GM23248 (cell line): ENCODE results near the gene PTK7. TPM values are rescaled to one million over a fixed set of nuclear protein-coding genes. Genes with fewer than 3 reads are reported as not detected.

Experiments used
- DNase-seq: peaks from one replicate; pipeline ENCODE4 v3.0.0-alpha.2; 2015
- H2AFZ ChIP-seq: fragments of 200-600 bp; sonication (generic); 2 replicates; pipeline ENCODE4 v1.6.1; 2016; ENCODE audit warnings: antibody characterized with exemption
- H3F3A ChIP-seq: fragments of 200-600 bp; sonication (generic); 2 replicates; pipeline ENCODE4 v1.6.1; 2016; ENCODE audit warnings: mild to moderate bottlenecking, antibody characterized with exemption, mixed run types; ENCODE audit not compliant: insufficient read depth
- H3K27ac ChIP-seq: fragments of 200-600 bp; sonication (generic); 2 replicates; pipeline ENCODE4 v1.5.1; 2016; ENCODE audit warnings: mild to moderate bottlenecking
- H3K27me3 ChIP-seq: fragments of 200-600 bp; sonication (generic); replicated peaks from 2 replicates; pipeline ENCODE4 v1.6.1; 2016; ENCODE audit warnings: mild to moderate bottlenecking; ENCODE audit not compliant: insufficient read depth
- H3K36me3 ChIP-seq: fragments of 200-600 bp; sonication (generic); 2 replicates; pipeline ENCODE4 v1.6.1; 2016; ENCODE audit warnings: low read depth, mild to moderate bottlenecking
- H3K4me1 ChIP-seq: fragments of 200-600 bp; sonication (generic); 2 replicates; pipeline ENCODE4 v1.6.1; 2016; ENCODE audit warnings: mild to moderate bottlenecking; ENCODE audit not compliant: insufficient read depth
- H3K4me2 ChIP-seq: fragments of 200-600 bp; sonication (generic); one replicate; pipeline ENCODE4 v1.6.1; 2016; ENCODE audit warnings: mild to moderate bottlenecking; ENCODE audit not compliant: unreplicated experiment
- H3K4me3 ChIP-seq: fragments of 200-600 bp; sonication (generic); 2 replicates; pipeline ENCODE4 v1.5.1; 2016; ENCODE audit warnings: mild to moderate bottlenecking
- H3K79me2 ChIP-seq: fragments of 200-600 bp; sonication (generic); 2 replicates; pipeline ENCODE4 v1.6.1; 2016; ENCODE audit warnings: mild to moderate bottlenecking; ENCODE audit not compliant: insufficient read depth
- H3K9ac ChIP-seq: fragments of 200-600 bp; sonication (generic); 2 replicates; pipeline ENCODE4 v1.6.1; 2016; ENCODE audit warnings: mild to moderate bottlenecking
- H3K9me2 ChIP-seq: fragments of 200-600 bp; sonication (generic); 2 replicates; pipeline ENCODE4 v1.6.1; 2016; ENCODE audit warnings: mixed run types, mild to moderate bottlenecking, moderate library complexity; ENCODE audit not compliant: insufficient read depth
- H3K9me3 ChIP-seq: fragments of 200-600 bp; sonication (generic); one replicate; pipeline ENCODE4 v1.6.1; 2017; ENCODE audit warnings: low read depth
- H4K20me1 ChIP-seq: fragments of 200-600 bp; sonication (generic); 2 replicates; pipeline ENCODE4 v1.6.0; 2016; ENCODE audit not compliant: insufficient read depth
- EZH2 ChIP-seq: fragments of 200-600 bp; sonication (generic); IDR thresholded peaks from 2 replicates; pipeline ENCODE4 v1.6.1; 2018; ENCODE audit warnings: antibody characterized with exemption, mild to moderate bottlenecking; ENCODE audit not compliant: insufficient read depth, poor library complexity, severe bottlenecking
- EZH2phosphoT487 ChIP-seq: fragments of 200-600 bp; sonication (generic); IDR thresholded peaks from 2 replicates; pipeline ENCODE4 v1.6.1; 2018; ENCODE audit warnings: antibody characterized with exemption, moderate library complexity, mild to moderate bottlenecking, low read depth; ENCODE audit not compliant: insufficient read depth
- WGBS, 2 experiments: methylation state at CpG; one replicate each; pipeline ENCODE4 v1.1.6; 2015 to 2017; ENCODE audit warnings: low lambda C conversion rate in 2 of 2, low coverage in 1 of 2; ENCODE audit errors: missing lambda C conversion rate in 2 of 2; 5-methylcytosine and 5-hydroxymethylcytosine counted together
- in situ Hi-C: fragments of 300-500 bp; cut with MboI; formaldehyde crosslinking; loops from 2 replicates; pipeline ENCODE4 v1.15.0; 2020
- polyA plus RNA-seq: library from polyadenylated mRNA; unstranded; fragments of >200 nt; fragmentation: Nextera tagmentation; extraction: Ambion mirVana; gene quantifications from 2 replicates; pipeline ENCODE4 v1.2.1, GENCODE V29; 2016
- total RNA-seq: library from RNA; depleted of rRNA; stranded (reverse); fragments of >200 nt; shearing (Covaris generic); gene quantifications from 2 replicates; pipeline ENCODE4 v1.2.3, GENCODE V29; 2014

Gene PTK7
- total and polyA plus RNA-seq, 2 experiments from 2014 or later: 110 to 146 TPM

DNA sequence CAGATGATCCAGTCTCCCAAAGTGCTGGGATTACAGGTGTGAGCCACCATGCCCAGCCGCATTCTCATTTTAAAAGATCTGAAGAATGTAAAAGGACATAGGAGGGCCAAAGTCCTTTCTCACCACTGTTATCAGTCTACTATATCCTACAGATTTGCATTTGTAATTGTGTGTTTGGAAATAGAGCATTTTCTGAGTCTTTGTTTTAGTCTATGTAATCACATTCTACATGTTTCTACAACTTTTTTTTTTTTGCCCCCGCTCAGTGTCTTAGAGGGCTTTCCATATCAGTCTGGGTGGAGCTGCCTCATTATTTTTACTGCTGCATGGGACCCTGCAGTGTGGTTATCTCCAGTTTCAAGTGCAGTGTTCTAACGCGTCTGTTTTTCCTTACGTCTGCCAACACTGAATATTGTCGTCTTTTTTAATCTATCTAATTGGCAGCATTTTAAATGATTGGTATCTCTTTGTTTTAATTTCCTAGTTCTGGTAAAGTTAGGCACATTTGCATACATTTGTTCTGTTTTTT is 113.7 kb downstream of the PTK7 start:
- Histone ChIP-seq H3K27me3 (no peaks in the 10 kb centered on the region), H3K27ac (no peak overlapping the region), H3K9me3 (no peaks in the 10 kb centered on the region), H3K4me3 (no peak overlapping the region), H3K9ac (no peak overlapping the region), H3K4me1 (no peaks in the 10 kb centered on the region), H3K79me2 (no peaks in the 10 kb centered on the region), H3K9me2 (no peaks in the 10 kb centered on the region), H3K4me2 (no peak overlapping the region), H3K36me3 (peaks cover 13% of the 10 kb centered on the region), H4K20me1 (no peaks in the 10 kb centered on the region), H2AFZ (no peak overlapping the region), H3F3A (no peaks in the 10 kb centered on the region)
- no peak for TF ChIP-seq EZH2phosphoT487
- no peak for TF ChIP-seq EZH2
- DNase-seq: no peak
- WGBS, 2 experiments: 75 to 83% methylated on average over 6 of the region's 6 CpGs
- in situ Hi-C loops: no loop called here

DNA sequence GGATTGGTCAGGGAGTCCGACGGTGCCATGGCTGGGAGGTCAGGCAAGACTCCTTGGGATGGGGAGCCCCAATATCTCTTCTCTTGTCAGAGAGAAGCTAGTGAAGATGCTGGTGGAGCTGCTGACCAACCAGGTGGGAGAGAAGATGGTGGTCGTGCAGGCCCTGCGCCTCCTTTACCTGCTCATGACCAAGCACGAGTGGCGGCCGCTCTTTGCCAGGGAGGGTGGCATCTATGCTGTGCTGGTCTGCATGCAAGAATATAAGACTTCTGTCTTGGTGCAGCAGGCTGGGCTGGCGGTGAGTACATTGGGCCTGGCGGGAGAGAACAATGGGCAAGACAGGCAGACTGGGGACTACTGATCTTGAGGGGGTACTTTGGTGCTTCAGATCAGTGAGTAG is 116.8 kb downstream of the PTK7 start:
- Histone ChIP-seq H3K4me2 (no peak overlapping the region), H3K27ac (no peak overlapping the region), H3K4me3 (no peak overlapping the region), H3K27me3 (no peaks in the 10 kb centered on the region), H3K9me3 (no peaks in the 10 kb centered on the region), H3F3A (no peaks in the 10 kb centered on the region), H4K20me1 (no peaks in the 10 kb centered on the region), H3K9me2 (no peaks in the 10 kb centered on the region), H3K4me1 (no peaks in the 10 kb centered on the region), H3K36me3 (peaks cover 10% of the 10 kb centered on the region), H3K9ac (no peak overlapping the region), H2AFZ (no peak overlapping the region), H3K79me2 (no peaks in the 10 kb centered on the region)
- WGBS, 2 experiments: 94 to 95% methylated on average over 7 to 9 of the region's 9 CpGs
- DNase-seq: no peak
- TF ChIP-seq EZH2 (no peak), EZH2phosphoT487 (no peak)
- in situ Hi-C loops: no loop called here

GRCh38 chr6:43193929-43194328 is 117.8 kb downstream of the PTK7 start:
- no peaks in the 10 kb centered on the region for H3K4me1 ChIP-seq
- H3K9me2 ChIP-seq: no peaks in the 10 kb centered on the region
- no peak for TF ChIP-seq EZH2
- no peak overlapping the region for H3K27ac ChIP-seq
- H3K79me2 ChIP-seq: no peaks in the 10 kb centered on the region
- no peak for DNase-seq
- H2AFZ ChIP-seq: no peak overlapping the region
- no peaks in the 10 kb centered on the region for H3K27me3 ChIP-seq
- H3F3A ChIP-seq: no peaks in the 10 kb centered on the region
- in situ Hi-C loops: no loop called here
- 84 to 89% methylated on average over 4 to 5 of the region's 5 CpGs for WGBS, 2 experiments
- H3K36me3 ChIP-seq: peaks cover 10% of the 10 kb centered on the region
- no peaks in the 10 kb centered on the region for H4K20me1 ChIP-seq
- no peaks in the 10 kb centered on the region for H3K9me3 ChIP-seq
- H3K9ac ChIP-seq: no peak overlapping the region
- no peak overlapping the region for H3K4me3 ChIP-seq
- H3K4me2 ChIP-seq: no peak overlapping the region

DNA sequence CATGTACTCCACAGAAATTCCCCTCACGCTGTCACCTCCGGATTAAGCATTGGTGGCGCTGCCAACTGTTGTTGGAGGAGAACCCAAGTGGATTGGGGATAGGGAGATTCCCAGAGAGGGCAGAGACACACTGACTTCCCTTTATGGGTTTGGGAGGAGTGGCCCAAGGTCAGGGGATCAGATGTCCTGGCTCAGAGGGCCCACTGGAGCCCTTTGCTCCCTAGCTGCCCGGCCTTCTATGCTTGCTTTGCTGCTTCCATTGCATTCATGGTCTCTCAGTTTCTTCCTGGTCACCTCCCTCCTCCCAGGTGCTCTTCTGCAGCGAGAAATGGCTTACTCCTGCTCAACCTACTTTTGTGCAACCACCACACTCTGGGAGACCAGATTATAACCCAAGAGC is 120.2 kb downstream of the PTK7 start:
- Histone ChIP-seq H3K4me3 (no peak overlapping the region), H3F3A (no peaks in the 10 kb centered on the region), H3K4me1 (no peaks in the 10 kb centered on the region), H3K27me3 (no peaks in the 10 kb centered on the region), H3K27ac (no peak overlapping the region), H3K9ac (no peak overlapping the region), H3K9me2 (no peaks in the 10 kb centered on the region), H3K36me3 (peaks cover 10% of the 10 kb centered on the region), H3K79me2 (no peaks in the 10 kb centered on the region), H3K9me3 (no peaks in the 10 kb centered on the region), H4K20me1 (no peaks in the 10 kb centered on the region), H3K4me2 (no peak overlapping the region), H2AFZ (no peak overlapping the region)
- TF ChIP-seq EZH2phosphoT487 (no peak), EZH2 (no peak)
- no peak for DNase-seq
- WGBS, 2 experiments: 80 to 83% methylated on average over 5 of the region's 5 CpGs
- in situ Hi-C loops: no loop called here

DNA sequence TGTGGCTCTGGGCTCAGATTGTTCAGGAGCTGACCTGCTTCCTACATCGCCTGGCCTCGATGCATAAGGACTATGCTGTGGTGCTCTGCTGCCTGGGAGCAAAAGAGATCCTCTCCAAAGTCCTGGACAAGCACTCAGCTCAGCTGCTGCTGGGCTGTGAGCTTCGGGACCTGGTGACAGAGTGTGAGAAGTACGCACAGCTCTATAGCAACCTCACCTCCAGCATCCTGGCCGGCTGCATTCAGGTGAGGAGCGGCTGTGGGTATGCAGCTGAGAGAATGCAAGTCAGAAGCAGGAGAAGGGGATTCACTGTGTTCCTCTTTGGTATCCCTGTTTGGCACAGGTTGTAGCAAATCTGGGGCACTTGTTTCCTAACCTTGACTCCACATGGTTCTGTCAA is 123.8 kb downstream of the PTK7 start:
- Histone ChIP-seq H3K4me3 (no peak overlapping the region), H3K4me2 (no peak overlapping the region), H3K27ac (no peak overlapping the region), H3F3A (no peaks in the 10 kb centered on the region), H3K27me3 (no peaks in the 10 kb centered on the region), H3K4me1 (no peaks in the 10 kb centered on the region), H4K20me1 (no peaks in the 10 kb centered on the region), H3K9me3 (no peaks in the 10 kb centered on the region), H3K9me2 (no peaks in the 10 kb centered on the region), H2AFZ (no peak overlapping the region), H3K9ac (no peak overlapping the region), H3K36me3 (peaks cover 6% of the 10 kb centered on the region; the same call in 1 of the 2 replicates), H3K79me2 (no peaks in the 10 kb centered on the region)
- WGBS, 2 experiments: 76 to 79% methylated on average over 6 of the region's 6 CpGs
- in situ Hi-C loops: no loop called here
- DNase-seq: no peak
- TF ChIP-seq EZH2phosphoT487: no peak
- no peak for TF ChIP-seq EZH2
